ENCODE measurements around the gene CEP112.
"Not testable (repeated sequence)": the region's sequence is repeated elsewhere in the genome, so short reads cannot be mapped to it uniquely, and the experiment has no call there.

Gene CEP112

GRCh38 chr17:65811043-65811442 lies 380.9 kb downstream of the CEP112 start:
- no peak for DNase-seq

- DNase-seq, result no peak
Observed at GRCh38 chr17:65809366-65809765, 382.6 kb downstream of the CEP112 start.

GRCh38 chr17:65808566-65808965 lies 383.4 kb downstream of the CEP112 start:
- not testable (repeated sequence) for DNase-seq

- no peak for DNase-seq
Observed at GRCh38 chr17:65807361-65807760, 384.6 kb downstream of the CEP112 start.

GRCh38 chr17:65801513-65801912 lies 390.4 kb downstream of the CEP112 start:
- DNase-seq, result no peak

GRCh38 chr17:65800655-65801054 lies 391.3 kb downstream of the CEP112 start:
- no peak for DNase-seq

GRCh38 chr17:65799869-65800268 lies 392.1 kb downstream of the CEP112 start:
- DNase-seq, result no peak

GRCh38 chr17:65799454-65799853 lies 392.5 kb downstream of the CEP112 start:
- DNase-seq, result peak; percentile 18 to 29

- peak; percentile 32 to 38 for DNase-seq
Observed at GRCh38 chr17:65797809-65798208, 394.1 kb downstream of the CEP112 start.

- DNase-seq, result no peak
Observed at GRCh38 chr17:65797101-65797500, 394.8 kb downstream of the CEP112 start.

- DNase-seq, result no peak
Observed at GRCh38 chr17:65794572-65794971, 397.4 kb downstream of the CEP112 start.

GRCh38 chr17:65790241-65790640 lies 401.7 kb downstream of the CEP112 start:
- no peak for DNase-seq

GRCh38 chr17:65787503-65787902 lies 404.4 kb downstream of the CEP112 start:
- no peak for DNase-seq

- DNase-seq, result no peak
Observed at GRCh38 chr17:65786479-65786878, 405.5 kb downstream of the CEP112 start.

- DNase-seq, result no peak
Observed at GRCh38 chr17:65785109-65785508, 406.8 kb downstream of the CEP112 start.

- no peak for DNase-seq
Observed at GRCh38 chr17:65783845-65784334, 408.0 kb downstream of the CEP112 start.

- DNase-seq, result not testable (repeated sequence)
Observed at GRCh38 chr17:65782104-65782706, 409.7 kb downstream of the CEP112 start.

GRCh38 chr17:65780111-65780510 lies 411.8 kb downstream of the CEP112 start:
- no peak for DNase-seq

GRCh38 chr17:65776890-65777289 lies 415.0 kb downstream of the CEP112 start:
- DNase-seq, result no peak

GRCh38 chr17:65774787-65775186 lies 417.1 kb downstream of the CEP112 start:
- DNase-seq, result no peak

GRCh38 chr17:65772989-65773388 lies 418.9 kb downstream of the CEP112 start:
- DNase-seq, result no peak

GRCh38 chr17:65771704-65772103 lies 420.2 kb downstream of the CEP112 start:
- DNase-seq, result no peak

- no peak for DNase-seq
Observed at GRCh38 chr17:65763786-65764185, 428.1 kb downstream of the CEP112 start.

GRCh38 chr17:65762973-65763372 lies 429.0 kb downstream of the CEP112 start:
- DNase-seq, result no peak

GRCh38 chr17:65759532-65759931 lies 432.4 kb downstream of the CEP112 start:
- DNase-seq, result no peak
